GM15510 (cell line): Measurements from ENCODE around the gene KLF2.

ENCODE experiments used
- POLR2A ChIP-seq: IDR thresholded peaks from 3 replicates; pipeline ENCODE4 v1.6.1; 2011; ENCODE audit warnings: borderline replicate concordance; ENCODE audit not compliant: insufficient read length; ENCODE audit errors: extremely low read depth

KLF2 gene

GRCh38 chr19:16298334-16298733, 26.3 kb upstream of the KLF2 start:
- TF ChIP-seq POLR2A = no peak

- no peak for TF ChIP-seq POLR2A
Measured at GRCh38 chr19:16301999-16302694, 22.5 kb upstream of the KLF2 start.

GRCh38 chr19:16303755-16304154, 20.9 kb upstream of the KLF2 start:
- TF ChIP-seq POLR2A = no peak

GRCh38 chr19:16306728-16307402, 17.8 kb upstream of the KLF2 start:
- TF ChIP-seq POLR2A = no peak

GRCh38 chr19:16308081-16308480, 16.5 kb upstream of the KLF2 start:
- TF ChIP-seq POLR2A = no peak

GRCh38 chr19:16309643-16310042, 15.0 kb upstream of the KLF2 start:
- TF ChIP-seq POLR2A = no peak

GRCh38 chr19:16315825-16316505, 8.7 kb upstream of the KLF2 start:
- no peak for TF ChIP-seq POLR2A

- TF ChIP-seq POLR2A = no peak
Measured at GRCh38 chr19:16316506-16316882, 8.1 kb upstream of the KLF2 start.

GRCh38 chr19:16319481-16319880, 5.1 kb upstream of the KLF2 start:
- TF ChIP-seq POLR2A = no peak

- no peak for TF ChIP-seq POLR2A
Measured at GRCh38 chr19:16320987-16321386, 3.6 kb upstream of the KLF2 start.

GRCh38 chr19:16325161-16325527, 518 bp downstream of the KLF2 start:
- TF ChIP-seq POLR2A = no peak

GRCh38 chr19:16325641-16326400, 1.2 kb downstream of the KLF2 start:
- peak; percentile 24 for TF ChIP-seq POLR2A

GRCh38 chr19:16326401-16327168, 2.0 kb downstream of the KLF2 start:
- no peak for TF ChIP-seq POLR2A

GRCh38 chr19:16327169-16327475, 2.5 kb downstream of the KLF2 start:
- no peak for TF ChIP-seq POLR2A
